Epithelial cell of esophagus (primary cell): Measurements from ENCODE around the gene NAB1.
A peak's percentile ranks its signal among the peaks of the same experiment; 100 is the strongest.

Experiments
- DNase-seq: peaks from one replicate; pipeline ENCODE4 v3.0.0; 2010; ENCODE audit warnings: low read depth
- H3K4me3 ChIP-seq: 2 replicates; pipeline ENCODE4 v1.5.1; 2011; ENCODE audit warnings: mild to moderate bottlenecking, low read length, control low read depth
- TF ChIP-seq, protein P1 (sequence below): IDR thresholded peaks from 2 replicates; pipeline ENCODE4 v1.5.1; 2011; ENCODE audit warnings: low read depth, mild to moderate bottlenecking, low read length, control low read depth, inconsistent platforms; ENCODE audit not compliant: insufficient read depth; ENCODE audit errors: missing control alignments

Gene NAB1, protein sequence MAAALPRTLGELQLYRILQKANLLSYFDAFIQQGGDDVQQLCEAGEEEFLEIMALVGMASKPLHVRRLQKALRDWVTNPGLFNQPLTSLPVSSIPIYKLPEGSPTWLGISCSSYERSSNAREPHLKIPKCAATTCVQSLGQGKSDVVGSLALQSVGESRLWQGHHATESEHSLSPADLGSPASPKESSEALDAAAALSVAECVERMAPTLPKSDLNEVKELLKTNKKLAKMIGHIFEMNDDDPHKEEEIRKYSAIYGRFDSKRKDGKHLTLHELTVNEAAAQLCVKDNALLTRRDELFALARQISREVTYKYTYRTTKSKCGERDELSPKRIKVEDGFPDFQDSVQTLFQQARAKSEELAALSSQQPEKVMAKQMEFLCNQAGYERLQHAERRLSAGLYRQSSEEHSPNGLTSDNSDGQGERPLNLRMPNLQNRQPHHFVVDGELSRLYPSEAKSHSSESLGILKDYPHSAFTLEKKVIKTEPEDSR

DNA sequence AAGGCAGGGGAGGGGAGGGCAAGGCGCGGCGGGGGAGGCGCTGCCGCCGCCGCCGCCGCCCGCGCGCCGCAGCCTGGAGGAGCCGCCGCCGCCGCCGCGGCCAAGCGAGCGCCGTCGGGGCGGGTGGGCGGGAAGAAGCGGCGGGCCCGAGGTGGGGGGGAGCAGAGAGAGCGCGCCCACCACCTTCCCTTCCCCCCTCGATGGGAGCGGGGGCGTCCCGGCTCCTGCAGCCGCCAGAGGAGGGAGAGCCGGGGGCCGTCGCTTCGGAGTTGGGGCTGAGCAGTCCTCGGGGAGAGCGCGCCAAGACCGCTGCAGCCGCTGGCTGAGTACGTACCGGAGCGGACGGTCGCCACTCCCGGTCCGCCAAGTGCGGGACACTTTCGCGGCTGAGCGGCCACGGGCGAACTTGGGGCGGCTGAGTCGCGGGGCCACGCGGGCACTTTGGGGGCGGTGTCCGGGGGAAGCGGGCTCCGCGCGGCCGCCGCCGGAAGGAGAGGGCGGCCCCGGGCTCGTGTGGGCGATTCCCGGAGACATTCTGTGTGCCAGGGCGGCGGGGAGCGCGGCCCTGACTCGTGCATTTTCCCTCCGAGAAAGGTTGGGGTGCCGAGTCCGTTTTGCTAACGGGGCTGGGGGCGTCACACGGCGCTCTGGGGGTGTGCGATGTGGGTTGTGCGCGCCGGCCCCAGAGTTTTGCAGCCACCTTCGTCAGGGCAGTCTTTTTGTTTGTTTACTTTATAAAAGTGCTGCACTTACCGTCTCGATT lies at the start of gene NAB1:
NAB1 (plus strand) TSS at position 49 of the 763 bp plus-strand sequence. CDS start 10,094 bp downstream, outside the sequence.
- peak within 1 kb of the TSS; percentile 91 for H3K4me3 ChIP-seq
- TF ChIP-seq, protein P1, sequence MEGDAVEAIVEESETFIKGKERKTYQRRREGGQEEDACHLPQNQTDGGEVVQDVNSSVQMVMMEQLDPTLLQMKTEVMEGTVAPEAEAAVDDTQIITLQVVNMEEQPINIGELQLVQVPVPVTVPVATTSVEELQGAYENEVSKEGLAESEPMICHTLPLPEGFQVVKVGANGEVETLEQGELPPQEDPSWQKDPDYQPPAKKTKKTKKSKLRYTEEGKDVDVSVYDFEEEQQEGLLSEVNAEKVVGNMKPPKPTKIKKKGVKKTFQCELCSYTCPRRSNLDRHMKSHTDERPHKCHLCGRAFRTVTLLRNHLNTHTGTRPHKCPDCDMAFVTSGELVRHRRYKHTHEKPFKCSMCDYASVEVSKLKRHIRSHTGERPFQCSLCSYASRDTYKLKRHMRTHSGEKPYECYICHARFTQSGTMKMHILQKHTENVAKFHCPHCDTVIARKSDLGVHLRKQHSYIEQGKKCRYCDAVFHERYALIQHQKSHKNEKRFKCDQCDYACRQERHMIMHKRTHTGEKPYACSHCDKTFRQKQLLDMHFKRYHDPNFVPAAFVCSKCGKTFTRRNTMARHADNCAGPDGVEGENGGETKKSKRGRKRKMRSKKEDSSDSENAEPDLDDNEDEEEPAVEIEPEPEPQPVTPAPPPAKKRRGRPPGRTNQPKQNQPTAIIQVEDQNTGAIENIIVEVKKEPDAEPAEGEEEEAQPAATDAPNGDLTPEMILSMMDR = no peak
- DNase-seq = peak; percentile 53

DNA sequence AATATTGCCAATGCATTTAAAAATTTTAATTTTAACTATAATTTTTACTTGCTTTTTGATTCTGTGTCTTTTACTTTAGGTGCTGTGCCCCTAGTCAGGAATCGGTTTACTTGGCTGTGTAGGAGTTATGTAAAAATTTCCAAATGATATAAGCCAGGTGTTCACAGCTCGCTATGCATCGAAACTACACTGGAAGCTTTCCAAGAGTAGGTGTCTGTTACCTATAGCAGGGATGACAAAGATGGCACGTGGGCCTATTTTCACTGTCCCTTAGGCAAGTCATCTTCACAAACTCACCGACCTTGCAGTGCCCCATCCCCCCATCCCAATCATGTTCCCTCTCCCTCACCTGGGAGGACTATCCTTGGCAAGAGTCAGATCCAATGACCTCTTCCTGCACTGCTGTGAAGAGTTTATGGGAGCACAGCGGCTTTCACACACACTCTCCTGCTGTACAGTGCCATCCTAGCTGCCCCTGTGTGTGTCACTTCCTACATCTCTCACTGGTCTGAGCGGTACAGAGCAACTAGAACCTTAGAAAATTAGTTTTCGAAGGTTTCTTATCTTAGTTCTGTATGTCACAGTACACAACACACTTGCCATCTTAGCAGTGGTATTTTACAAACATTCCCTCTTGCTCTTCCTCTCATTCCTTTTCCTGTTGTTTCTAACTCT lies 49.2 kb upstream of the NAB1 start:
- no peak for DNase-seq
- no peak overlapping the region for H3K4me3 ChIP-seq
- TF ChIP-seq, protein P1 = no peak

DNA sequence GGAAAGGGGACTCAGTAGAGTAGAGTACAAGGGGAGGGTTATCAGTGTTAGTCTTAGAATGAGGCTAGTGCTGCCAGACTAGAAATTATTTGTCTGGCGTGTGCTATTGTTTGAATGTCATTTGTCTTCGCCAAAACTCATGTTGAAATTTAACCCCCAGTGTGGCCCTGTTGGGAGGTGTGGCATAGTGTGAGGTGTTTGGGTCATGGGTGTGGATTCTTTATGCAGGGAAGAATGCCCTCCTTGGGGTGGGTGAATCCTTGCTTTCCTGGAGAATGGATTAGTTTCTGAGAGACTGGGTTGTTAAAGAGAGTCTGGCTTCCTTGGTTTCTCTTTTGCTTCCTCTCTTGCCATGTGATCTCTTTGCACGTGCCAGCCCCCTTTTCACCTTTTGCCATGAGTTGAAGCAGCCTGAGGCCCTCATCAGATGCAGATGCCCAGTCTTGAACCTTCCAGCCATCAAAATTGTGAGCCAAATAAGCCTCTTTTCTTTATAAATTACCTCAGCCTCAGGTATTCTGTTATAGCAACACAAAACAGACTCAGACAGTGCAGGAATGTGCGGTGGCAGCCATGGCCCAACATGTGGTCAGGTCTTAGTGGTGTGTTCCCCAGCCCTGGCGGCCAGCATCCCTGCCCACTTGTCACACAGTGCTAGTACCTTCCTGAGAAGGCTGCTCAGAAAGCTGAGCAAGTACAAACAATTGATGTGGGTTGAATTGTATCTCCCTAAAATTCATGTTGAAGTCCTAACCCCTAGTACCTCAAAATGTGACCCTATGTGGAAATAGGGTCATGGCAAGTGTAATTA lies 48.4 kb upstream of the NAB1 start:
- no peak for DNase-seq
- TF ChIP-seq, protein P1 = no peak
- H3K4me3 ChIP-seq = no peak overlapping the region

DNA sequence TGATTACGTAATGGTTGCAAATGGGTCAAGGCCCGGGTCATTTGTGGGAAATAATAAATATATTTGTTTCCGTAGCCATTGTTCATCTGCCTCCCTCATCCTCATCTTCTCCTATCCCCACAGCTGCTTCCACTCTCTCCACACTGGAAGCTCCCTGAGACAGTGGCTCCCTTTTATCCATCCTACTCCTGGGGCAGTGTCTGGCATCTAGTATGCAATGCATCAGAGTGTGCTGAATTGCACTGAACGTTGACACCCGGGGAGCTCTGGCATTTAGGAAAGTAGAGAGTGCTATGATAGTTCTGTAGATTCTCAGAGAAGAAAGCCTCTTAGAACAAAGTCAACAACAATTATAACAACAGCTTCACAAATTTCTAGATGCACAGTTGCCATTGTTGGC lies 45.5 kb upstream of the NAB1 start:
- TF ChIP-seq, protein P1 = no peak
- no peak for DNase-seq
- no peak overlapping the region for H3K4me3 ChIP-seq

DNA sequence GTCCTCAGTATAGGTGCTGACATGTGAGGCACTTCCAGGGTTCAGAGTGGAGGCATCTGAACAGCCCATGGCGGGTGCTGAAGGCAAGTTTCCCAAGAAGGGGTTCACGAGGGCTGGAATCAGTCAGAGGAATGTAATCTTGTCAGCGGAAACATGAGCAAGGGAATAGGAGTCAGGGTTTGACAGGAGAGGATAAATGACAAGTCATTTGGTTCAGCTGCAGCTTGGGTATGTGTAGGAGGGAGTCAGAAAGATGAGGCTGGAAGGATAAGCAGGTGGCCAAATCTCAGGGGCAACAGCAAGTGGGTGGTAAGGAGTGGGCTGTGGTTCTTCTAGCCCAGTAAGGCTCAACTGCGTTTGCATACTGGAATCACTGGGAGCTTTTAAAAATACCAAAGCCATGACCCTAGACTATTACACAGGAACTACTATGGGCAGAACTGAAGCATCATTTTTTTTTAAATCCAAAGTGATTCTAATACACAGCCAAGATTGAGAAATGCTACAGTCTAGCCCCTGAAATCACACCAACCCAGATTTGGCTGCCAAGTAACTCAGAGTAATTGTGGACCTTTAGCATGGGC lies 41.8 kb upstream of the NAB1 start:
- TF ChIP-seq, protein P1 = no peak
- no peak overlapping the region for H3K4me3 ChIP-seq
- DNase-seq = peak; percentile 76
